ENCODE data around the gene HMX3. TPM values are rescaled to one million over a fixed set of nuclear protein-coding genes. Genes with fewer than 3 reads are reported as not detected.
A peak's percentile ranks its signal among the peaks of the same experiment; 100 is the strongest.

The HMX3 gene
- total and polyA plus RNA-seq, 4 donors = 0.20 to 0.59 (median 0.27) TPM; not detected in 1

DNA sequence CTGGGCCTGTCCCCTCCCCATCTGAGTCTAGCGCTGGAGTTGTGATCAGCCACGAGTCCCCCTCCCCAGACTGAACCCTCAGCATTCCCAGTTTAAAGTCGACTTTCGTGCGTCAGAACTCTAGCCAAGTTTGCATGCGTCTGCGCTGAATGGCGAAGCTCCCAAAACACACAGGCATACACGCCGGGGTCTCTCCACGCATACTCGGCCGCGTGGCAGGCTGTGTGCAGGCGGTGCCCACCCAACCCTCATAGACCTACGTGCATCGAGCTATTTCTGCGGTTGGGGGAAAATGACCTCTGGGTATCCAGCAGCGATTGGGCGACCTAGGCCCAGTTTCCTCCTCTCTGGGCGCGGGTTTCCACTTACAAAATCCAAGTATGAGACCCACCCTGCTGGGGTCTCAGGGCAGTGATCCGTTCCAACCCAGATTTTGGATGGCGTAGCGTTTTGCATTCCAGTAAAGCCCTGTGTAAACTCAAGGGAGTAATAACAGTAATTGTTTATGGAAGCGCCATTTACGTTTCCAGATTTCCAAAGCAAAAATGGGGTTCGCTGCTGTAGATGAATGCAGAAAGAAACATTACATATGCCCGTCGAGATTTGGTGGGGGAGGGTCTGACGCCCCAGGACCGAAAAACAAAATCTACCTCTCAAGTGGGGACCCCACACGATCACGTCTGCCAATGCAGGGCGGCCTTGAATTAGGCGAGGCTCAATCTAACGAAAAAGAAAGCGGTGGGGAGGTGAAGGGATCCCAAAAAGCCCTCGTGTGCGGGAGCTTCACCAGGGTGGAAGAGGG lies 2.0 kb upstream of the HMX3 start:
- Histone ChIP-seq H3K4me3 (ENCODE audit: low read depth, low read length) (no peak overlapping the region), H3K4me1 (ENCODE audit: control insufficient read depth, insufficient read depth, low read length) (peaks cover 51% of the 10 kb centered on the region), H3K27ac (ENCODE audit: low read depth, low read length) (no peak overlapping the region), H3K36me3 (ENCODE audit: control insufficient read depth, insufficient read depth, low read length) (no peaks in the 10 kb centered on the region), H3K27me3 (ENCODE audit: control insufficient read depth, insufficient read depth, low read length) (peaks cover 96% of the 10 kb centered on the region), H3K9me3 (ENCODE audit: control insufficient read depth, insufficient read depth, low read length) (no peaks in the 10 kb centered on the region)
- DNase-seq (ENCODE audit: low read depth in 4 of 6, low spot score in 6 of 6) = peak in 2 of 6 donors; percentile 23 to 40
- 4% methylated on average over 33 of the region's 40 CpGs for WGBS (ENCODE audit: insufficient coverage)

DNA sequence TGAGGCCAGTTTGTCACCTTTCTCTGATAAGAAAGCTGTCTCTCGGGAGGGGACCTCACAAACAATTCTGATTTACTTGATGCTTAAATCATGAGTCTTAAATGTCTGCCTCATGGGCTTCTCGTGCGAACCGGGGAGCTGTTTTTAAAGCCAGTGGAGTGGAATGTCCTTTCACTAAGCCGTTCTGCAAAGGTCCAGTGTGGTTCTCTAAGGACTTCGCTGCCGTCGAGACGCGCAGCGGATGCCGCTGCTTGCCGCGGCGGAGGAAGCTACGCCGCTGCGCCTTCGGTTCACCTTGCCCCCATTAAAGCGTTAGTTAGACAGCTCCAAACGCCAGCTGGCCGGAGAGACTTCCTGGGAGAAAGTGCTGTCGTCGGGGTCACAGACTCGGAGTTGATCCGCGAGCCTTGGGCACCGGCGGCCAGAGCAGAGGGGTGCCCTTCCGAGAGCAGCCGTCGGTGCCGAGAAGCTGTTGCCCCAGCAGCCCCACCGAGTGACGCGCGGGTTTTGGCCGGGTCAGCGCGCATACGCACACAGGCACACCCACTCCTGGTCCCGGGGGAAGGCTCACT lies 1.3 kb upstream of the HMX3 start:
- no peak overlapping the region for H3K4me3 ChIP-seq (ENCODE audit: low read depth, low read length)
- no peaks in the 10 kb centered on the region for H3K9me3 ChIP-seq (ENCODE audit: control insufficient read depth, insufficient read depth, low read length)
- peaks cover 52% of the 10 kb centered on the region for H3K4me1 ChIP-seq (ENCODE audit: control insufficient read depth, insufficient read depth, low read length)
- H3K36me3 ChIP-seq (ENCODE audit: control insufficient read depth, insufficient read depth, low read length) = no peaks in the 10 kb centered on the region
- DNase-seq (ENCODE audit: low read depth in 4 of 6, low spot score in 6 of 6) = peak in 2 of 6 donors; percentile 23 to 24
- peaks cover 97% of the 10 kb centered on the region for H3K27me3 ChIP-seq (ENCODE audit: control insufficient read depth, insufficient read depth, low read length)
- 2% methylated on average over 42 of the region's 42 CpGs for WGBS (ENCODE audit: insufficient coverage)
- no peak overlapping the region for H3K27ac ChIP-seq (ENCODE audit: low read depth, low read length)

DNA sequence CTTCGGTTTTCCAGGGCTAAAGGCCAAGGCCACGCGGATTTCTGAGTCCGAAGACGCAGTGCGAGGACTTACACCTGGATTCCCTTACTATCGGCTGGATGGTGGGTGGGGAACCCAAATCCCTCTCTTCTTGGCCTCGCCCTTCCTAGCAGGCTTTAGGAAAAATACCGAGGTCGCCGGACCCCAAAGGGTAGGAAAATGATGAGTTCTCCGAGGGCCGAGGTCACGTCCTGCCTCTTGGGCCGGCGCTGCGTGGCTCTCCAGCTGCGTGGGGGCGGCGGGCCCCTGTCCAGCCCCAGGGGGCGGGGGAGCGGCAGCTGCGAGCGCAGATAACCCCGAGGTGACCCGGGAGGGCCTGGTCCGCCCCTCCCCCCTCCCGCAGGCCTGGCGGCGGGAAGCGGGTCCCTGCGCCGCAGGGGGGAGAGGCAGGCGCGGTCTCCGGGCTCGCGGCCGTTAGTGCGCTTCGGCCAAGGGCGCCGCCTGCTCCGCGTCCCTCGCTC lies 805 bp upstream of the HMX3 start:
- peak in 1 of 6 donors; percentile 12 for DNase-seq (ENCODE audit: low read depth in 4 of 6, low spot score in 6 of 6)
- Histone ChIP-seq H3K36me3 (ENCODE audit: control insufficient read depth, insufficient read depth, low read length) (no peaks in the 10 kb centered on the region), H3K27me3 (ENCODE audit: control insufficient read depth, insufficient read depth, low read length) (peaks cover 97% of the 10 kb centered on the region), H3K4me3 (ENCODE audit: low read depth, low read length) (no peak overlapping the region), H3K9me3 (ENCODE audit: control insufficient read depth, insufficient read depth, low read length) (no peaks in the 10 kb centered on the region), H3K4me1 (ENCODE audit: control insufficient read depth, insufficient read depth, low read length) (peaks cover 58% of the 10 kb centered on the region), H3K27ac (ENCODE audit: low read depth, low read length) (no peak overlapping the region)
- 1% methylated on average over 45 of the region's 46 CpGs for WGBS (ENCODE audit: insufficient coverage)

DNA sequence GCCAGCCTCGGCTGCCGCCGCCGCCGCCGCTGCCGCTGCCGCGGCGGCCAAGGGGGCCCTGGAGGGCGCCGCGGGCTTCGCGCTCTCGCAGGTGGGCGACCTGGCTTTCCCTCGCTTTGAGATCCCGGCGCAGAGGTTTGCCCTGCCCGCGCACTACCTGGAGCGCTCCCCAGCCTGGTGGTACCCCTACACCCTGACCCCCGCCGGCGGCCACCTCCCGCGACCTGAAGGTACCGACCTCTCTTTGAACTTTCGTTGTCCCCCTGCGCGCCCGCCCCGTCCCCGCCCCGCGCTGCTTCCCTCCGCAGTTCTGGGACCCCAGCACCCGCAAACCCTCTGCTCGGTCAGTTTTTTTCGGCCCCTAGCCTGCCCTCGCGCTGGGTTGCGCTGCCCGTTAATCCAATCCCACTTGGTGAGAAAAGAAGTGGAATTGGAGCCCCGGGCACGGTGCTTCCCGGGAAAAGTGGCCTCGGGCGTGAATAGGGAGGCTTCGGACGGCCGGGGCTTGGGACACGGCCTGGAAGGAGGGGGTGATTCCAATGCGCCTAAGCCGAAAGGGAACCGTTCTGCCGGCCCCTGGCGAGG lies 543 bp downstream of the HMX3 start:
- no peak overlapping the region for H3K27ac ChIP-seq (ENCODE audit: low read depth, low read length)
- peaks cover 63% of the 10 kb centered on the region for H3K4me1 ChIP-seq (ENCODE audit: control insufficient read depth, insufficient read depth, low read length)
- peaks cover 100% of the 10 kb centered on the region for H3K27me3 ChIP-seq (ENCODE audit: control insufficient read depth, insufficient read depth, low read length)
- under 1% methylated on average over 59 of the region's 59 CpGs for WGBS (ENCODE audit: insufficient coverage)
- peak in 2 of 6 donors; percentile 18 to 35 for DNase-seq (ENCODE audit: low read depth in 4 of 6, low spot score in 6 of 6)
- no peaks in the 10 kb centered on the region for H3K9me3 ChIP-seq (ENCODE audit: control insufficient read depth, insufficient read depth, low read length)
- H3K4me3 ChIP-seq (ENCODE audit: low read depth, low read length) = no peak overlapping the region
- no peaks in the 10 kb centered on the region for H3K36me3 ChIP-seq (ENCODE audit: control insufficient read depth, insufficient read depth, low read length)

DNA sequence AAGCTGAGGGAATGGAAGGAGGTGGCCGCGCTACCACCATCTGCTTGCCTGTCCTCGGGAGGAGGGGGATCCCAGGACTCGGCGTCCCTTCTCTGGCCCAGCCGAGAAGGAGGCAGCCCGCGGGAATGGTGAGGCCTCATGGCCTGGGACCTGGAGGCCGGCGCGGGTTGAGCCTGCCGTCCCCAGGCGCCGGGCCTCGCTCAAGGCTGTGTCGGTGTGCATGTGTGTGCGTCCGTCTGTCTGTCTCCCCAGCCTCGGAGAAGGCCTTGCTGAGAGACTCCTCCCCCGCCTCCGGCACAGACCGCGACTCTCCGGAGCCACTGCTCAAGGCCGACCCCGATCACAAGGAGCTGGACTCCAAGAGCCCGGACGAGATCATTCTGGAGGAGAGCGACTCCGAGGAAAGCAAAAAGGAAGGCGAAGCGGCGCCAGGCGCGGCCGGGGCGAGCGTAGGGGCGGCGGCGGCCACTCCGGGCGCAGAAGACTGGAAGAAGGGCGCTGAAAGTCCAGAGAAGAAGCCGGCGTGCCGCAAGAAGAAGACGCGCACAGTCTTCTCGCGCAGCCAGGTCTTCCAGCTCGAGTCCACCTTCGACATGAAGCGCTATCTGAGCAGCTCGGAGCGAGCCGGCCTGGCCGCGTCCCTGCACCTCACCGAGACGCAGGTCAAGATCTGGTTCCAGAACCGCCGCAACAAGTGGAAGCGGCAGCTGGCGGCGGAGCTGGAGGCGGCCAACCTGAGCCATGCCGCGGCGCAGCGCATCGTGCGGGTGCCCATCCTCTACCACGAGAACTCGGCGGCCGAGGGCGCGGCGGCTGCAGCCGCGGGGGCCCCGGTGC lies 1.3 kb downstream of the HMX3 start:
- 1% methylated on average over 83 of the region's 83 CpGs for WGBS (ENCODE audit: insufficient coverage)
- no peak overlapping the region for H3K4me3 ChIP-seq (ENCODE audit: low read depth, low read length)
- peaks cover 63% of the 10 kb centered on the region for H3K4me1 ChIP-seq (ENCODE audit: control insufficient read depth, insufficient read depth, low read length)
- peak in 2 of 6 donors; percentile 40 to 53 for DNase-seq (ENCODE audit: low read depth in 4 of 6, low spot score in 6 of 6)
- H3K9me3 ChIP-seq (ENCODE audit: control insufficient read depth, insufficient read depth, low read length) = no peaks in the 10 kb centered on the region
- H3K36me3 ChIP-seq (ENCODE audit: control insufficient read depth, insufficient read depth, low read length) = no peaks in the 10 kb centered on the region
- H3K27me3 ChIP-seq (ENCODE audit: control insufficient read depth, insufficient read depth, low read length) = peaks cover 100% of the 10 kb centered on the region
- H3K27ac ChIP-seq (ENCODE audit: low read depth, low read length) = no peak overlapping the region

DNA sequence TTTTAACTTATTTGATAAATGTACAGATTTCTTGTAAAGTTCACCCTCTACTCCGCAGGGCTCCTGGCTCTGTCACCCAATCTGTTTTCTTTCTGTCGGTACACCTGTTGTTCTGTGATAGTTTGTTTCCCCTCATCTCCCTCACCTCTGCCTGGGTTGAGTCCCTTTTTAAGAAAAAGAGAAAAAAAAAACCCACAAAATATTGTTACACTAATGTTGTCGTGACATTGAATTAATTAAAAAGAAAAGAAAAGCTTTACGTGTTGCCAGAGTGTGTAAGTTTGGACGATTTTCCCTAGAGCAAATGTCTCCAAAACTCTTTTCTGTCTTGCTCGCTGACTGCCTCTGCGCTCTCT lies 3.4 kb downstream of the HMX3 start:
- Histone ChIP-seq H3K36me3 (ENCODE audit: control insufficient read depth, insufficient read depth, low read length) (no peaks in the 10 kb centered on the region), H3K27ac (ENCODE audit: low read depth, low read length) (no peak overlapping the region), H3K9me3 (ENCODE audit: control insufficient read depth, insufficient read depth, low read length) (no peaks in the 10 kb centered on the region), H3K4me3 (ENCODE audit: low read depth, low read length) (no peak overlapping the region), H3K27me3 (ENCODE audit: control insufficient read depth, insufficient read depth, low read length) (peaks cover 100% of the 10 kb centered on the region), H3K4me1 (ENCODE audit: control insufficient read depth, insufficient read depth, low read length) (peaks cover 61% of the 10 kb centered on the region)
- WGBS (ENCODE audit: insufficient coverage) = 4% methylated on average over 3 of the region's 7 CpGs
- DNase-seq (ENCODE audit: low read depth in 4 of 6, low spot score in 6 of 6) = no peak

DNA sequence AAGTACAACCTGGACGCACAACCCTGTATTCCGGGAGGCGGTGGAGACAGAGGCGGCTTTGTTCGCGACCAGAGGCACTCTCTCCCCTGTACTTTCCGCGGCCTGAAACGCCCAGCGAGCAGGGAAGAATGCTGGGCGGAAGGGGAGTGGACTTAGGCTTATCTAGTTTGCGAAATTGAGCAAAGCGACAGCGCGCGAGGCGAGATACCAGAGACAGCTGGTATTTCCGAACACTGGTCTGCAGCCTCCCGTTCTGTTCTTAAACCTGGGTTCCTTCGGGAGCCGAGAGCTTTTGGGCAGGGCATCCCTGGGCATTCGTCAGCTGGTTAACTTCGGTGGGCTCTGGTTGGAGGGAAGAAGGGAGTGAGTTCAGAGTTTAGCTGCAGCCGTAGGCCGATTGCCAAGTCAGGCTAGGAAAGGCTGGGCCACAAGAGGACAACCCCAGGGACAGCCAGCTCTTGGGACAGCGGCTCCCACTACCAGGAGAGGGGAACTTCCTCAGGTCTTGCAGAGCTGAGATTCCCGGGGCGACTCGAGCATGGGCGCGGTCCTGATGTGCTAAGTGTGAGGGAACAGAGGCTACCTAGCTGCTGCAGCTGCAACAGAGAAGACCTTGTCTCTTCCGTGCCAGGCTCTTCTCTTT lies 3.9 kb downstream of the HMX3 start:
- Histone ChIP-seq H3K4me1 (ENCODE audit: control insufficient read depth, insufficient read depth, low read length) (peaks cover 57% of the 10 kb centered on the region), H3K27me3 (ENCODE audit: control insufficient read depth, insufficient read depth, low read length) (peaks cover 100% of the 10 kb centered on the region), H3K36me3 (ENCODE audit: control insufficient read depth, insufficient read depth, low read length) (no peaks in the 10 kb centered on the region), H3K4me3 (ENCODE audit: low read depth, low read length) (no peak overlapping the region), H3K27ac (ENCODE audit: low read depth, low read length) (no peak overlapping the region), H3K9me3 (ENCODE audit: control insufficient read depth, insufficient read depth, low read length) (no peaks in the 10 kb centered on the region)
- WGBS (ENCODE audit: insufficient coverage) = under 1% methylated on average over 31 of the region's 32 CpGs
- DNase-seq (ENCODE audit: low read depth in 4 of 6, low spot score in 6 of 6) = peak in 2 of 6 donors; percentile 50 to 51

DNA sequence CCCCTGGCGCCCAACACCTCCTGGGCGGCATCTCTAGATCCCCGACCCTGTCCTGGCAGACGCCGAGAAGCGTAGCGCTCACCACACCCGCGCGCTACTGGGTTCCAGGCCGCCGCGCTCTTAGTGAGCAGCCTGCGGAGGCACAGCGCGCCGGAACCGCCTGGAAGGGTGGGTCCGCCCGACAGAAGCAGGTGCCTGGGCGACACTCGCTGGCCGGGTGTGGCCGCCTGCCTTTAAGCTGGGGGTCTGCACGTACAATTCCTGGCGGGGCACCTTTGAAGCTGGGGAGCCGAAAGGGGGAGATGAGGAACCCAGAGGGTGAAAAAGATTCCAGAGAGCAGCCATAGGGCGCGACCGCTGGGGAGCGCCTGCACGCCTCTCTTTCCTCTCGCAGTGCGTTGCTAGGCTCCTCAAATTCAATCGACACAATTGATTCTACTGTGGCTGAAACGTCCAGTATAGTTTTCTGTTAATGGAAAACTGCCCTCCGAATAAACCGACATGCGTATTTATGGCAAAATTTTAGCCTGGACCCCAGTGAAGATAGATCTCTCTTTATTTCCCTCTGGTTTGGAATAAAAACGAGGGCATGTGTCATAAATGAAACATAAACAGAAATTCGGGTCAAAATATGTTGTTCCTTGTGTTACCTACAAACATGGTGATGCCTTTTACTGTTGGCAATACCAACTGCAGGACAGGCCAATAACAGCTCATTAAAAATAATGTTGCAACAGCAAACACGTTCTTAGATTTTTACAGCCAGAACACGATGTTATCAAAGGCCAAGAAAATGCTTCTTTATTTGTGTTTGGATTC lies 4.6 kb downstream of the HMX3 start:
- H3K4me3 ChIP-seq (ENCODE audit: low read depth, low read length) = no peak overlapping the region
- DNase-seq (ENCODE audit: low read depth in 4 of 6, low spot score in 6 of 6) = peak in 2 of 6 donors; percentile 37 to 56
- H3K36me3 ChIP-seq (ENCODE audit: control insufficient read depth, insufficient read depth, low read length) = no peaks in the 10 kb centered on the region
- no peaks in the 10 kb centered on the region for H3K9me3 ChIP-seq (ENCODE audit: control insufficient read depth, insufficient read depth, low read length)
- H3K27ac ChIP-seq (ENCODE audit: low read depth, low read length) = no peak overlapping the region
- peaks cover 56% of the 10 kb centered on the region for H3K4me1 ChIP-seq (ENCODE audit: control insufficient read depth, insufficient read depth, low read length)
- 1% methylated on average over 34 of the region's 43 CpGs for WGBS (ENCODE audit: insufficient coverage)
- peaks cover 100% of the 10 kb centered on the region for H3K27me3 ChIP-seq (ENCODE audit: control insufficient read depth, insufficient read depth, low read length)
